Endodermal cell (in vitro differentiated cells): ENCODE data around the gene DOCK10. TPM values are rescaled to one million over a fixed set of nuclear protein-coding genes. Genes with fewer than 3 reads are reported as not detected.

Experiments used
- DNase-seq: peaks from one replicate; pipeline ENCODE4 v3.0.0-alpha.2; 2017
- H3K27ac ChIP-seq: 2 replicates; pipeline ENCODE4 v1.5.1; 2013; ENCODE audit warnings: mild to moderate bottlenecking, low read depth, low read length, moderate library complexity
- H3K27me3 ChIP-seq: 2 replicates; pipeline ENCODE4 v1.6.1; 2013; ENCODE audit warnings: mild to moderate bottlenecking, low read length, moderate library complexity; ENCODE audit not compliant: insufficient read depth, control insufficient read depth, poor library complexity, severe bottlenecking
- H3K36me3 ChIP-seq: 2 replicates; pipeline ENCODE4 v1.7.0; 2013; ENCODE audit warnings: mild to moderate bottlenecking, low read length, moderate library complexity; ENCODE audit not compliant: control insufficient read depth, insufficient read depth
- H3K4me1 ChIP-seq: one replicate; pipeline ENCODE4 v1.7.0; 2013; ENCODE audit warnings: low read length; ENCODE audit not compliant: control insufficient read depth, insufficient read depth
- H3K4me3 ChIP-seq: 2 replicates; pipeline ENCODE4 v1.5.1; 2013; ENCODE audit warnings: mild to moderate bottlenecking, low read length, moderate library complexity
- H3K9ac ChIP-seq: 2 replicates; pipeline ENCODE4 v1.6.1; 2013; ENCODE audit warnings: mild to moderate bottlenecking, low read length, moderate library complexity; ENCODE audit not compliant: poor library complexity, severe bottlenecking; ENCODE audit errors: extremely low read depth
- H3K9me3 ChIP-seq: 2 replicates; pipeline ENCODE4 v1.6.1; 2013; ENCODE audit warnings: mild to moderate bottlenecking, low read length, moderate library complexity; ENCODE audit not compliant: control insufficient read depth
- H3K27ac Mint-ChIP-seq: 2 replicates; pipeline ENCODE4 v1.8.0; 2020; ENCODE audit warnings: mixed read lengths
- H3K27me3 Mint-ChIP-seq: 2 replicates; pipeline ENCODE4 v1.8.0; 2021; ENCODE audit warnings: mild to moderate bottlenecking, mixed read lengths; ENCODE audit not compliant: insufficient read depth
- H3K36me3 Mint-ChIP-seq: 2 replicates; pipeline ENCODE4 v1.8.0; 2020; ENCODE audit warnings: low read depth, mixed read lengths
- H3K4me1 Mint-ChIP-seq: 2 replicates; pipeline ENCODE4 v1.8.0; 2020; ENCODE audit warnings: mixed read lengths
- H3K4me3 Mint-ChIP-seq: 2 replicates; pipeline ENCODE4 v1.8.0; 2020; ENCODE audit warnings: mild to moderate bottlenecking, moderate library complexity, mixed read lengths
- H3K9me3 Mint-ChIP-seq: 2 replicates; pipeline ENCODE4 v1.8.0; 2020; ENCODE audit warnings: mild to moderate bottlenecking, mixed read lengths
- CTCF ChIP-seq: fragments of 200-600 bp; sonication (generic); conservative IDR thresholded peaks from 2 replicates; pipeline ENCODE4 v1.5.0; 2021; ENCODE audit warnings: antibody characterized with exemption, mild to moderate bottlenecking
- WGBS, 2 experiments: methylation state at CpG; one replicate each; pipeline versions ENCODE4 v1.1.5 to v1.1.7; 2013; ENCODE audit warnings: missing lambda C conversion rate in 2 of 2, mixed read lengths in 1 of 2; ENCODE audit not compliant: insufficient coverage in 1 of 2, insufficient read length in 1 of 2; 5-methylcytosine and 5-hydroxymethylcytosine counted together
- total RNA-seq, 2 donors: library from RNA; stranded (reverse); fragmentation: NEBNext Ultra II Directional in 1 of 2; extraction: Animal tissue kit (Norgen Biotek cat#: 25700) in 1 of 2; gene quantifications; 2 replicates in 1 of 2; 3 replicates in 1 of 2; pipeline ENCODE4 v1.2.1, GENCODE V29; 2021

Gene DOCK10
- total RNA-seq, 2 donors from 2014 or later = 0.44 to 1.4 TPM

DNA sequence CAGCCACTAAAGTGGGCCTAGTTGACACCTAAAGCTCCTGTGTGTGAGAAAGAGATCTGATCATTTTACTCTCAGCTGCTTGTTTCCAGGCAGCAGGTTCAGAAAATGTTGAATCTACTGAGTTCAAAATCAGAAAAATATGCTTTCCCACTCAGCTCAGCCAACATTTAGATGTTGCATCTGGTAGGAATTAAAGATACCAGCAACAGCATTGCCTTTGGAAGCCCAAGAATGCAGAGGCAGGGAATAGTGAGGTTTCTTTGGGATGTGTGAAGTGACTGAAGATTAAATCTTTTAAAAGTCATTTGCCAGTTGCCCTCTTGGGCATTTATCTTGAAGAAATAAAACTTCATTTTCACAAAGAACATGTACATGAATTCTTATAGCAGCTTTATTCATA lies 33.9 kb upstream of the DOCK10 start:
- H3K27ac Mint-ChIP-seq = no peak overlapping the region
- no peak overlapping the region for H3K9ac ChIP-seq
- H3K9me3 Mint-ChIP-seq = no peaks in the 10 kb centered on the region
- no peak overlapping the region for H3K4me3 ChIP-seq
- no peaks in the 10 kb centered on the region for H3K27me3 Mint-ChIP-seq
- H3K36me3 ChIP-seq = no peaks in the 10 kb centered on the region
- no peak for TF ChIP-seq CTCF
- H3K9me3 ChIP-seq = no peaks in the 10 kb centered on the region
- H3K4me3 Mint-ChIP-seq = no peak overlapping the region
- H3K4me1 Mint-ChIP-seq = peaks cover 16% of the 10 kb centered on the region
- H3K36me3 Mint-ChIP-seq = no peaks in the 10 kb centered on the region
- H3K27ac ChIP-seq = no peak overlapping the region
- H3K27me3 ChIP-seq = no peaks in the 10 kb centered on the region
- DNase-seq = no peak
- peaks cover 5% of the 10 kb centered on the region for H3K4me1 ChIP-seq

- Histone ChIP-seq H3K9ac (no peak overlapping the region), H3K36me3 (no peaks in the 10 kb centered on the region), H3K4me3 (no peak overlapping the region), H3K27me3 (no peaks in the 10 kb centered on the region), H3K27ac (no peak overlapping the region), H3K9me3 (no peaks in the 10 kb centered on the region), H3K4me1 (peaks cover 5% of the 10 kb centered on the region)
- H3K36me3 Mint-ChIP-seq = no peaks in the 10 kb centered on the region
- no peak for TF ChIP-seq CTCF
- H3K4me1 Mint-ChIP-seq = peaks cover 16% of the 10 kb centered on the region
- no peaks in the 10 kb centered on the region for H3K27me3 Mint-ChIP-seq
- WGBS, 2 experiments = 96% methylated on average over 1 of the region's 1 CpG; no CpG with 5 or more reads in 1 of the 2 experiments
- no peak overlapping the region for H3K27ac Mint-ChIP-seq
- H3K4me3 Mint-ChIP-seq = no peak overlapping the region
- no peak for DNase-seq
- no peaks in the 10 kb centered on the region for H3K9me3 Mint-ChIP-seq
Measured at GRCh38 chr2:225074919-225075681, 32.8 kb upstream of the DOCK10 start.

DNA sequence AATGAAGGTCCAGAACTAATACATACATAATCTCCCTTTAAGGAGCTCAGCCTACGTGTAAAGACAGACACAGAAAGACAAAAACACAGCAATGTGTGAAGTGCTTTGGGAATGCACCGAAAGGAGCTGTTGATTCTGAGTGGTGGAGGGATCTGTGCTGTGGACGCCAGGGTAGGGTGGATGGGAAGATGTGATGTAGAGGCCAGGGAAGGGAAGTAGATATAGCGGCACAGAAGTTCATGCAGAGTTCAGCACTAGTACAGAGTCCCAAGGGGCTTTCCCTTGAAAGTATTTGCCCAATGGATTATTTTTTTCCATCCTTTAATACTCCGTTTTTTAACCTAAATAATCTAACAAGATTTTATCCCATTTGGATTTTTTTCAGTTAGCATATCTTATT lies 32.1 kb upstream of the DOCK10 start:
- no peak for TF ChIP-seq CTCF
- H3K36me3 ChIP-seq = no peaks in the 10 kb centered on the region
- H3K9ac ChIP-seq = no peak overlapping the region
- Mint-ChIP-seq H3K27ac (no peak overlapping the region), H3K27me3 (no peaks in the 10 kb centered on the region), H3K36me3 (no peaks in the 10 kb centered on the region), H3K9me3 (no peaks in the 10 kb centered on the region), H3K4me1 (peaks cover 16% of the 10 kb centered on the region), H3K4me3 (no peak overlapping the region)
- H3K4me3 ChIP-seq = no peak overlapping the region
- no peak overlapping the region for H3K27ac ChIP-seq
- WGBS, 2 experiments = 89 to 97% methylated on average over 5 of the region's 5 CpGs
- H3K27me3 ChIP-seq = no peaks in the 10 kb centered on the region
- H3K9me3 ChIP-seq = no peaks in the 10 kb centered on the region
- DNase-seq = no peak
- H3K4me1 ChIP-seq = peaks cover 5% of the 10 kb centered on the region
